GM21825 (cell line): ENCODE results near the gene PACS2.
A peak's percentile ranks its signal among the peaks of the same experiment; 100 is the strongest.
"Not testable (repeated sequence)": the region's sequence is repeated elsewhere in the genome, so short reads cannot be mapped to it uniquely, and the experiment has no call there.

Experiments used
- ATAC-seq: cut with Tn5 transposase; IDR thresholded peaks from one replicate; pipeline ENCODE4 v1.9.1; 2021; ENCODE audit warnings: mild to moderate bottlenecking, moderate library complexity; ENCODE audit not compliant: unreplicated experiment

The PACS2 gene

GRCh38 chr14:105348169-105348944 lies 33.8 kb downstream of the PACS2 start:
- ATAC-seq, result no peak

GRCh38 chr14:105348945-105349699 lies 34.6 kb downstream of the PACS2 start:
- ATAC-seq, result no peak

- ATAC-seq, result no peak
These were observed 35.4 kb downstream of the PACS2 start for GRCh38 chr14:105349992-105350391.

- ATAC-seq, result no peak
These were observed 36.1 kb downstream of the PACS2 start for GRCh38 chr14:105350450-105351244.

GRCh38 chr14:105351410-105351809 lies 36.9 kb downstream of the PACS2 start:
- no peak for ATAC-seq

GRCh38 chr14:105351920-105352851 lies 37.6 kb downstream of the PACS2 start:
- ATAC-seq, result peak; percentile 77

- no peak for ATAC-seq
These were observed 38.6 kb downstream of the PACS2 start for GRCh38 chr14:105353136-105353535.

- no peak for ATAC-seq
These were observed 40.0 kb downstream of the PACS2 start for GRCh38 chr14:105354541-105354940.

GRCh38 chr14:105355049-105355575 lies 40.6 kb downstream of the PACS2 start:
- no peak for ATAC-seq

GRCh38 chr14:105355850-105356604 lies 41.5 kb downstream of the PACS2 start:
- no peak for ATAC-seq

GRCh38 chr14:105356927-105357326 lies 42.4 kb downstream of the PACS2 start:
- no peak for ATAC-seq

- no peak for ATAC-seq
These were observed 43.1 kb downstream of the PACS2 start for GRCh38 chr14:105357626-105358025.

- no peak for ATAC-seq
These were observed 43.7 kb downstream of the PACS2 start for GRCh38 chr14:105358140-105358846.

GRCh38 chr14:105358943-105359342 lies 44.4 kb downstream of the PACS2 start:
- ATAC-seq, result no peak

- not testable (repeated sequence) for ATAC-seq
These were observed 46.9 kb downstream of the PACS2 start for GRCh38 chr14:105361412-105361811.

- ATAC-seq, result no peak
These were observed 49.5 kb downstream of the PACS2 start for GRCh38 chr14:105363847-105364708.

GRCh38 chr14:105365101-105365500 lies 50.6 kb downstream of the PACS2 start:
- no peak for ATAC-seq

GRCh38 chr14:105365681-105366080 lies 51.1 kb downstream of the PACS2 start:
- no peak for ATAC-seq
